ENCODE results near the gene PGAP3. TPM values are rescaled to one million over a fixed set of nuclear protein-coding genes. Genes with fewer than 3 reads are reported as not detected.

PGAP3 gene
- total RNA-seq, 1 experiment from 2014 or later = 21.8 TPM

GRCh38 chr17:39658760-39659159 is 29.1 kb downstream of the PGAP3 start:
- no peak for DNase-seq (ENCODE audit: low read depth, low spot score)
- BruUV-seq (replicated peaks) = no TSS peak
- ChIA-PET POLR2A (no interaction called here), CTCF (no interaction called here)
- in situ Hi-C loops (cut with HindIII; ENCODE audit: low pct_unique_long_range_greater_than_20kb, low sequenced_read_pairs) (no loop called here), intact Hi-C loops (cut with micrococcal nuclease; ENCODE audit: unreplicated experiment) (no loop called here)
- TF ChIP-seq SIN3A (IDR thresholded peaks at IDR 0.05; ENCODE audit: borderline replicate concordance, insufficient read depth, low read depth, low read length) (no peak), REST (IDR thresholded peaks at IDR 0.05; ENCODE audit: insufficient read depth in 1 of 2, low read depth in 2 of 2, low read length in 1 of 2) (no peak)
- no peak for ATAC-seq
- peaks cover 8% of the 10 kb centered on the region for H3K4me1 ChIP-seq (ENCODE audit: control insufficient read depth, insufficient read depth, low read length)
- H3K36me3 ChIP-seq (ENCODE audit: control insufficient read depth, insufficient read depth, low read length) = no peaks in the 10 kb centered on the region
- no peak overlapping the region for H3K27ac ChIP-seq (ENCODE audit: low read length)
- H3K4me3 ChIP-seq (ENCODE audit: low read depth in 2 of 2, low read length in 2 of 2) = no peak overlapping the region
- no peaks in the 10 kb centered on the region for H3K27me3 ChIP-seq (ENCODE audit: control insufficient read depth, insufficient read depth, low read length)
- H3K9me3 ChIP-seq (ENCODE audit: control insufficient read depth, insufficient read depth, low read depth, low read length) = no peaks in the 10 kb centered on the region

GRCh38 chr17:39658346-39658745 is 29.5 kb downstream of the PGAP3 start:
- no peaks in the 10 kb centered on the region for H3K36me3 ChIP-seq (ENCODE audit: control insufficient read depth, insufficient read depth, low read length)
- H3K4me1 ChIP-seq (ENCODE audit: control insufficient read depth, insufficient read depth, low read length) = peaks cover 6% of the 10 kb centered on the region
- H3K9me3 ChIP-seq (ENCODE audit: control insufficient read depth, insufficient read depth, low read depth, low read length) = no peaks in the 10 kb centered on the region
- no TSS peak for BruUV-seq (replicated peaks)
- DNase-seq (ENCODE audit: low read depth, low spot score) = no peak
- no peak for TF ChIP-seq POLR2AphosphoS5 (IDR thresholded peaks at IDR 0.05; ENCODE audit: low read depth, low read length)
- no peak for TF ChIP-seq CTCF (IDR thresholded peaks at IDR 0.05)
- no peak for TF ChIP-seq TCF7L2 (IDR thresholded peaks at IDR 0.05; ENCODE audit: low read depth, low read length)
- TF ChIP-seq REST (IDR thresholded peaks at IDR 0.05; ENCODE audit: insufficient read depth in 1 of 2, low read depth in 2 of 2, low read length in 1 of 2) = no peak
- TF ChIP-seq SIN3A (IDR thresholded peaks at IDR 0.05; ENCODE audit: borderline replicate concordance, insufficient read depth, low read depth, low read length) = no peak
- POLR2A ChIA-PET = no interaction called here
- intact Hi-C loops (cut with micrococcal nuclease; ENCODE audit: unreplicated experiment) (no loop called here), in situ Hi-C loops (cut with HindIII; ENCODE audit: low pct_unique_long_range_greater_than_20kb, low sequenced_read_pairs) (no loop called here)
- H3K4me3 ChIP-seq (ENCODE audit: low read depth in 2 of 2, low read length in 2 of 2) = no peak overlapping the region
- CTCF ChIA-PET = no interaction called here
- no peaks in the 10 kb centered on the region for H3K27me3 ChIP-seq (ENCODE audit: control insufficient read depth, insufficient read depth, low read length)
- ATAC-seq = no peak
- H3K27ac ChIP-seq (ENCODE audit: low read length) = no peak overlapping the region
